GM18505 (cell line): ENCODE measurements around the gene CDC37L1.

Experiments
- ATAC-seq: cut with Tn5 transposase; IDR thresholded peaks from one replicate; pipeline ENCODE4 v1.9.1; 2021; ENCODE audit not compliant: unreplicated experiment
- POLR2A ChIP-seq: IDR thresholded peaks from 4 replicates; pipeline ENCODE4 v1.6.1; 2011; ENCODE audit warnings: borderline replicate concordance; ENCODE audit not compliant: insufficient read depth, insufficient read length; ENCODE audit errors: extremely low read depth

Gene CDC37L1

DNA sequence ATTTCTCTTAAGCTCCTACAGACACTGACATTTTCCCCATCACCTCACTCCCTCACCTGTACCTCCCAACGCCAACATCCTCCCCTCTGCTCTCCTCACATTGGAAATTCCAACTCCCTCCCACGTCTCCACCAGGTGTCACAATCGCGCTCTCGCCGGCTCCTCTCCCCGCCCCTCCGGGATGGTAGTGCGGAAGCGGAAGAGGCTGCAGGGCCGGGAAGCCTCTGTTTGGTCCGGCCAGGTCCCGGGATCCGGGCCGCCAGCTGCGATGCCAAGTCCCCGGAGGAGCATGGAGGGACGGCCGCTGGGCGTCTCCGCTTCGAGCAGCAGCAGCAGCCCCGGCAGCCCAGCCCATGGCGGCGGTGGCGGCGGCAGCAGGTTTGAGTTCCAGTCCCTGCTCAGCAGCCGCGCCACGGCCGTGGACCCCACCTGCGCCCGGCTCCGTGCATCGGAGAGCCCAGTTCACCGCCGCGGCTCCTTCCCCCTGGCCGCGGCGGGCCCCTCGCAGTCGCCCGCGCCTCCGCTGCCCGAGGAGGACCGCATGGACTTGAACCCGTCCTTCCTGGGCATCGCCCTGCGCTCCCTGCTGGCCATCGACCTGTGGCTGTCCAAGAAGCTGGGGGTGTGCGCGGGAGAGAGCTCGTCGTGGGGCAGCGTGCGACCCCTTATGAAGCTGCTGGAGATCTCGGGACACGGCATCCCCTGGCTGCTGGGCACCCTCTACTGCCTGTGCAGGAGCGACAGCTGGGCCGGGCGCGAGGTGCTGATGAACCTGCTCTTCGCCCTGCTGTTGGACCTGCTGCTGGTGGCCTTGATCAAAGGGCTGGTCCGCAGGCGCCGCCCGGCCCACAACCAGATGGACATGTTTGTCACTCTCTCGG lies 17.0 kb upstream of the CDC37L1 start, which contains the start of gene PLPP6:
PLPP6 (plus strand) TSS at position 187 of the 881 bp plus-strand sequence; CDS start at position 269, 82 bp downstream.
- peak; percentile 85 for ATAC-seq
- peak; percentile 88 for TF ChIP-seq POLR2A

DNA sequence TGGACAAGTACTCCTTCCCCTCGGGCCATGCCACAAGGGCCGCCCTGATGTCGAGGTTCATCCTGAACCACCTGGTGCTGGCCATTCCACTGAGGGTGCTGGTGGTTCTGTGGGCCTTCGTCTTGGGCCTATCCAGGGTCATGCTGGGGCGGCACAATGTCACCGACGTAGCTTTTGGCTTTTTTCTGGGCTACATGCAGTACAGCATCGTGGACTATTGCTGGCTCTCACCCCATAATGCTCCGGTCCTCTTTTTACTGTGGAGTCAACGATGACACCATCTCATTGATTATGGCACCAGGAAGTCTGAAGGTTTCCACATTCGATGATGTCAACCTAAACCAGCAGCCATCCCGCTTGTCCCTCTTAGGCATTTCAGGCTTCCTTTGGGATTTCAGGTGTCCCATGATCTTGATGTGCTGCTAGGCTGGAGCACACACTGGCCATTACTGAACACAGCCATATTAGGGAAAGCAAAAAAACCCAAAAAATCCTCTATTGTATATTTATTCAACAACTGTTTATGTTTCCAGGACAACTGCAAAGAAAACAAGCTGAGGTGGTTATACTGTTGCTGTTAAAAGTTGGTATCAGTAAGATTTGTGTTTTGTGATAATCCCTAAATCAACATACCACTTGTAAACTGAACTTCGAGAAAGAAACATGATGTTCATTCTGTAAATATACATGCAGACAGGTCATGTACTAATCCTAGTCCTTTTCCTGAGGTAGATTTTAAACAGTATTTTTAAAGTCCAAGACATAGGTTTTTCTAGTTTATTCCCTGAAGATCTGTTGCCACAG lies 16.2 kb upstream of the CDC37L1 start:
- no peak for TF ChIP-seq POLR2A

GRCh38 chr9:4663956-4664355 lies 15.4 kb upstream of the CDC37L1 start:
- TF ChIP-seq POLR2A, result no peak
- no peak for ATAC-seq

More for the DNA sequence above, 16.2 kb upstream of the CDC37L1 start:
- no peak for ATAC-seq

- no peak for ATAC-seq
- no peak for TF ChIP-seq POLR2A
Observed at GRCh38 chr9:4665357-4665756, 14.0 kb upstream of the CDC37L1 start.

DNA sequence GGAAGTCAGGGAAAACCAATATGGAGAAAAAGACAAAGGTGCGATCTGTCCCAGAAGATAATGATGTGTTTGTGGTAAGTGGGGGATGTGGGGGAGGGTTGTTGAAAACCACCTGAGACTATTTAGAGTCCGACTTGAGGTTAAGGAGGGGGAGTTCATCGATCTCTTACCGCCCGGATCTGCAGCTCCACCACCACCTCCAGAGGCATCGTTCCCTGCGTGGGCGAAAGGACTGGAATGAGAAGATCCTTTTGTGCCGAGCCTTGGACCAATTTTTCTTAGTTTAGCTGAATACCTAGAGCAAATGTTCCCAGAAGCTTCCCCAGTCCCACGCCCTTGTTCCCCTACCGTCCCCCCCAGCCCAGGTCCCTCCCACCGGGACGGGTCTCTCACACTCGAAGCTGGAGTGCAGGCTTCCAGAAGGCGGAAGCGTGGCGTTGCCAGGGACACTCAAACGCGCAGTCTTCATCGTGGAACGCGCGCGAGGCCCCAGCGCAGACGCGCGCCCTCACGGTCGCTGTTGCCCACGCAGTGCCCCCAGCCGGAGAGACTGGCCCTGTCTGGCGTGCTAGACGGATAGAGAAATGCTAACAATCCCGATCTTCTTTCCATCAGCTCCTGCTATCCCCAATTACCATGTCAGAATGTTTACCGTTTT lies 13.2 kb upstream of the CDC37L1 start, which contains the start of gene SPATA6L:
SPATA6L (minus strand) TSS at position 439 of the 658 bp plus-strand sequence; CDS start at position 209, 230 bp downstream.
- peak; percentile 36 for TF ChIP-seq POLR2A
- peak; percentile 38 for ATAC-seq

DNA sequence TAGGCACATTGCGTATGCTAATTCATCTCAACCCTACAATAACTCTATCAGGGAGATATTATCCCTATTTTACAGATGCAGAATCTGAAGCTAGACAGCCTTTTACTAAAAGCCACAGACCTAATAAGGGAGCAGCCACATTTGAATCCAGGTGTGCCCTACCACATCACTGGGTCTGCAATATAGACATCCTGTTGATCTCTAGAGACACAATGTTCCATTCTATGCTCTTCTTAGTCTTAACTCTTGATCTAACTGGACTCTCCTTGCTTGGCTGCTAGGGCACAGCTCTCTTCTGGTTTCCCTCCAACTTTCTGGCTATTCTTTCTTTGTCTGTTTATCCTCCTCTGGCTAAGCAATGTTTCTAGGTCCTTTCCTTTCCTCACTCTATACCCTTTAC lies 11.7 kb upstream of the CDC37L1 start:
- TF ChIP-seq POLR2A, result no peak
- no peak for ATAC-seq

GRCh38 chr9:4668604-4669003 lies 10.8 kb upstream of the CDC37L1 start:
- ATAC-seq, result no peak
- no peak for TF ChIP-seq POLR2A

GRCh38 chr9:4669890-4670289 lies 9.5 kb upstream of the CDC37L1 start:
- TF ChIP-seq POLR2A, result no peak
- no peak for ATAC-seq

DNA sequence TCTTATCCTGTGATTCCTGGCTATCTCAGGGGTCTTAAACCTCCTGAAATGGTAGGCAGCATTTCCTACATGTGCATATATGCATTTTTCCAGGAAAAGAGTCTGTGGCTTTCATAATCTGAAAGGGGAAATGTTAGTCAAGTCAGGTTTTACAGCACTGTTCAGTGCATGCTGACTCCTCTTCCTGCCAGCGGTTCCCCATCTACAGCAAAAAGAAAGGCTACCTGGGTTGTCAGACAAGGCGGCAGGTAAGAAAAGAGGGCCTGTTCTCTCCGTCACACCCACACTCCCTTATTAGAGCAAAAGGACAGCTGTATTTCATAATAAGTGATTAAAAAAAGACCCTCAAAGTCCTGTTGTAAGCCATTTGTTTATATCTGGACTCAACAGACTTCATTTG lies 8.8 kb upstream of the CDC37L1 start:
- TF ChIP-seq POLR2A, result no peak
- ATAC-seq, result no peak

DNA sequence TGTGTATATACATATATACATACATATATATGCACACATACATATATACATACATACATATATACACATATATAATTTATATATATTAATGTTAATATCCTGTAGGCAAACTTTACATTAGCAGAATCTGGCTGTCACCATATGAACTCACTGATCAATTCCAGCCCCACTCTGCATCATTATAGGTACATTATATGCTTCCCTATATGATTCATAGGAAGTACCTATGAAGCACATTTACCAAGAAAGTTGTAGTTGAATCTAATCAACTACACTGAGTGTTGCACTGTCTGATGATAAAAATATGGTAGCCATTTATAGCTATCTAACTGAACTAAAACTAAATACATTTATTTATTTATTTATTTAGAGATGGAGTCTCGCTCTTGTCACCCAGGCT lies 7.6 kb upstream of the CDC37L1 start:
- no peak for TF ChIP-seq POLR2A
- no peak for ATAC-seq

- TF ChIP-seq POLR2A, result no peak
- ATAC-seq, result no peak
Observed at GRCh38 chr9:4674783-4675182, 4.6 kb upstream of the CDC37L1 start.

GRCh38 chr9:4677392-4677791 lies 2.0 kb upstream of the CDC37L1 start:
- ATAC-seq, result no peak

GRCh38 chr9:4678679-4679267 lies 596 bp upstream of the CDC37L1 start:
- no peak for TF ChIP-seq POLR2A
- no peak for ATAC-seq

More at GRCh38 chr9:4677392-4677791, 2.0 kb upstream of the CDC37L1 start:
- TF ChIP-seq POLR2A, result no peak
